NCI-H1436 (cell line): ENCODE data around the gene DIP2A.
"Not testable (repeated sequence)": the region's sequence is repeated elsewhere in the genome, so short reads cannot be mapped to it uniquely, and the experiment has no call there.

Experiments
- DNase-seq: peaks from one replicate; lab custom pipeline; 2025; lab: John Stamatoyannopoulos, UW

DIP2A gene

DNA sequence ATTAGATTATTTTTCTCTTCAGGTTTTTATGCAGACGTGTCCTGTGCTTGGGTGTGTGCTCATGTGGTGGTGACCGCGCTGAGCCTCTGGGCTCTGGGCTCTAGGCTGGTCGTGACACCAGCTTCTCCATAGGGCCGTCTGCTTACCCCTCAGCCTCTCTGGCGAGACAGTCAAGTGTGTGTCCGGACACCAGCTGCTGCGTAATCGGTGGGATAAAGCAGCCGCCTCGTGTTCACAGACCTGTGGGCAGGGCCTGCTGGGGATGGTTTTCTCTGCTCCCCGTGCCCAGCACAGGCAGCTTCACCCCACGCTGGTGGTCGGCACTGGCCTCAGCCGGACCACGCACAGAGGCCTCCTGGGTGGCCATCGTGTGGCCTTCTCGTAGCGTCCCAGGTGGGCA, 33.6 kb upstream of the DIP2A start:
- DNase-seq, result no peak

DNA sequence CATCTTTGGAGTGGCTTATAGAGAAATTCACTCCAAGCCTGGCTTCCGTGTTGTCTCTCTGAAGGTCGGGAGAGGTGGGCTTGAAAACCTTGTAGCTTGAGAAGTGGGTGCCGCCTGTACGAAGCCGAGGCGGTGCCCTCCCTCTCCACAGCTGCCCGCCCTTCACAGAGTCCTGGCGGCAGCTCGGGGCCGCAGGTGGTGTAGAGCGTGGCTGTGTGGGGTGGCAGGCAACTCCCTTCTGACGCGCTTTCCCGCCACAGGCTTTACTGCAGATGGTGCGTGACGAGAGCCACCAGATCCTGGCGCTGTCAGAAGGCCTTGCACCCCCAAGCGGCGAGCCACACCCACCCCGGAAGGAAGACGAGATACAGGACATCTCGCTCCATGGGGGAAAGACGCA, 33.1 kb upstream of the DIP2A start:
- DNase-seq, result no peak

DNA sequence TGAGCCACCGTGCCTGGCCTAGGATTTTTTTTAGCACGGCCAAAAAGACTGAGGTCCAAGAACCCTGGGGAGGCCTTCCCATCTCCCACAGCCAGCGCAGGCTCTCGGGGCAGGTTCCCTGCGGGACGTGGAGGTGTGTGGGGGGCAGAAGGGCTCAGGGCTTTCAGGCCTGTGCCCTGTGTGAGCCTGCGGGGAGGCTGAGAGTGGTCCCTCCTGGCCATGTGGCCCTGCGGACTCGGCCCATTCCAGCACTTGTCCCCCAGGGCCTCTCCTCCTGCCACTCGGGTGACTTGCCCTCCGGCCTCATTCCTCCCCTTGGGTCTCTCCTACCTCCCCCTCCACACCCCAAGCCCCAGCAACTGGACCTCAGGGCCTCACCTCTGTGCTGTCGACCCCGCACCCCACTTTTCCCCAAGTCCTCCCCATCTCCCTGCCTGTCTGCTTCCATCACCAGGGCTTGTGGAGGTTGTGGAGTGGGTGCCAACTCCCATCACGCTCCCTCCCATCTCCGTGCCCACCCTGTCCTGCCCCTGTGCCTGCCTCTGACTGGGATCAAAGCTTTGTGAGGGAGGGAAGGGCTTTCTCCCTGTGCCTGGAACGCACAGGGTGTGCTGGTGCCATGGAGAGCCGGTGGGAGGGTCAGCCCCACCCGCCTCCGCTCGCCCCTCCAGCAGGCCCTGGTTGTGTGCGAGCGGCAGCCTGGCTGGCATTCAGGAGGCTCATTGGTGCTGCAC, 32.2 kb upstream of the DIP2A start:
- no peak for DNase-seq

DNA sequence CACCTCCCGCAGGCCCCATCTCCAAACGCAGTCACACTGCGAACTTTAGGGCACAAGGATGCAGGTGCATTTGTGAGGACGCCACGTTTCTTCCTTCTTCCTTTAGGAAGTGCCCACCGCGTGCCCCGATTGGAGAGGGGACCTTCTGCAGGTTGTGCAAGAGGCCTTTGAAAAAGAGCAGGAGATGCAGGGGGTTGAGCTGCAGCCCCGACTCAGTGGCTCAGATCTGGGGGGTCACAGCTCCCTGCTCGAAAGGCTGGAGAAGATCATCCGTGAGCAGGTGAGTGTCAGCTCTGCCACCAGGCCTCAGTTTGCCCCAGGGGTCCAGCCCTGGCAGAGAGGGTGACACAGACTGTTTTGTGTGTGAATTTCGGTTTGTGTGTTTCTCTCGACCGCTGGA, 31.2 kb upstream of the DIP2A start:
- no peak for DNase-seq

DNA sequence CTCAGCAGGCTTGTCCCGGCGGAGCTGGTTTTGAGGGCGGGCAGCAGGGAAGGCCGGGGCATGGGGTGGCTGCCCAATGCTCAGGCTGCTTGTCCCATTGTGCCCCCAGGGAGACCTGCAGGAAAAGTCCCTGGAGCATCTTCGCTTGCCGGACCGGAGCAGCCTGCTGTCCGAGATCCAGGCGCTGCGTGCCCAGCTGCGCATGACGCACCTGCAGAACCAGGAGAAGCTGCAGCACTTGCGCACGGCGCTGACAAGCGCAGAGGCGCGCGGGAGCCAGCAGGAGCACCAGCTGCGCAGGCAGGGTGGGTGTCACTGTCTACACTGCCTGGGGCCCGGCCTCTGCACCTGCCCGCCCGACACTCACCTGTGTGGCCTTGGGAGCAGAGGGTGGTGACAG, 30.4 kb upstream of the DIP2A start:
- no peak for DNase-seq

DNA sequence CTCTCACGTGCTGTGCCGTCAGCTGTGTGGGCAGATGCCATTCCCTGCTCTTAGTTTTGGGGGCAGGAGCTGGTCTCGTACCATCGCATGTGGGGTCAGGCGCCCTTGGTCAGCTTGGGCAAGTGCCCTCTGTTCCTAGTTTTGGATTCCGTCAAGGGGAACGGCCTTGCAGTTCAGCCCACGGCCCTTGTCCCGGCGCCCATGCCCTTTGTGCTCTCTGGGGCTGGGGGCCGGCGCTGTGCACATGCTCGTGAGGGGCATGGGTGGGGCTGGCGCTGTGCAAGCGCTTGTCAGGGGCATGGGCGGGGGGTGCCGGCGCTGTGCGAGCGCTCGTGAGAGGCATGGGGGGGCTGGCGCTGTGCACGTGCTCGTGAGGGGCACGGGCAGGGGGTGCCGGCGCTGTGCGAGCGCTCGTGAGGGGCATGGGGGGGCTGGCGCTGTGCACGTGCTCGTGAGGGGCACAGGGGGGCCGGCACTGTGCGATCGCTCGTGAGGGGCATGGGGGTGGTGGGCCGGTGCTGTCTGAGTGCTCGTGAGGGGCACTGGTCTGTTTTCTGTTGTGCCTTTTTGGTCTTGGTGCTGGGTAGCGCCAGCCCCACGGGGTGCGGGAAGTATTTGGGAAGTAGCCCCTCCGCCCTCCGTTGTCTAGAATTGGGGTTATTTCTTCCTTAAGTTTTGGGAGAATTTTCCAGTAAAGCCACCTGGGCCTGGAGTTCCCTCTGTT, 29.5 kb upstream of the DIP2A start:
- DNase-seq, result no peak

DNA sequence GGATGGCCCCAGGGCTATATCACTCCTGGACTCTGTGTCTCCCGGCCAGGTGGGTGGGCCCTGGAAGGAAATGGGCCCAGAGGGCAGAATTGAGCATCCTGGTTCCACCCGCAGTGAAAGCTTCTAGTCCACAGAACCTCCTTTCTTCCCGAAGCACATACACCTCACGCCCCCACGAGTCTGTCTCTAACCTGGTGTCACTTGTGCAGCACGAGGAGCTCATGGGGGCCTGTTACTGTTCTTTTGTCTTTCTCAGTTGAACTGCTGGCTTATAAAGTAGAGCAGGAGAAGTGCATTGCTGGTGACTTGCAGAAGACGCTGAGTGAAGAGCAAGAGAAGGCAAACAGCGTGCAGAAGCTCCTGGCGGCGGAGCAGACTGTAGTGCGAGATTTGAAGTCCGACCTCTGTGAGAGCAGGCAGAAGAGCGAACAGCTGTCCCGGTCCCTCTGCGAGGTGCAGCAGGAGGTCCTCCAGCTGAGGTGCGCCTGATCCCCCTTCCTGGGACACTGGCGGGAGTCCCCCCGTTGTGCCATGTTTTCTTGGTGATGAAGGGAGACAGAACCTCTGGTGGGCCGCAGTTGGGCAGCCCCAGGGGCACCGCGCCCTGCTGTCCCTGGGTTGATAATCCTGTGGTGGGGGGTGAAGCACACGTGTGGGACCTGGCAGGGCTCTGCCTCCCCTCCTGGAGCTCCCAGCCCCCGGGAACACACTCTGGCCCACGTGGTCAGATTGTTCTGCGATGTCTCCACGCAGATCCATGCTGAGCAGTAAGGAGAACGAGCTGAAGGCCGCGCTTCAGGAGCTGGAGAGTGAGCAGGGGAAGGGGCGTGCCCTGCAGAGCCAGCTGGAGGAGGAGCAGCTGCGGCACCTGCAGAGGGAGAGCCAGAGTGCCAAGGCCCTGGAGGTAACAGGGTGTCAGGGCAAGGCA, 28.7 kb upstream of the DIP2A start:
- DNase-seq, result no peak

DNA sequence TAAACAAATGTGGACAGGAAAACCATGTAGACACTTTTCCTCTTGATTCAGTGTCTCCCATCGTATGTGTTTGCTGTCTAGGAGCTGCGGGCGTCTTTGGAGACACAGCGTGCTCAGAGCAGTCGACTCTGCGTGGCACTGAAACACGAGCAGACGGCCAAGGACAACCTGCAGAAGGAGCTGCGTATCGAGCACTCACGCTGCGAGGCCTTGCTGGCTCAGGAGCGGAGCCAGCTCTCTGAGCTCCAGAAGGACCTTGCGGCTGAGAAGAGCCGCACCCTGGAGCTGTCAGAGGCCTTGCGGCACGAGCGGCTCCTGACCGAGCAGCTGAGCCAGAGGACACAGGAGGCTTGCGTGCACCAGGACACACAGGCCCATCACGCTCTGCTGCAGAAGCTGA, 27.2 kb upstream of the DIP2A start:
- DNase-seq, result no peak

DNA sequence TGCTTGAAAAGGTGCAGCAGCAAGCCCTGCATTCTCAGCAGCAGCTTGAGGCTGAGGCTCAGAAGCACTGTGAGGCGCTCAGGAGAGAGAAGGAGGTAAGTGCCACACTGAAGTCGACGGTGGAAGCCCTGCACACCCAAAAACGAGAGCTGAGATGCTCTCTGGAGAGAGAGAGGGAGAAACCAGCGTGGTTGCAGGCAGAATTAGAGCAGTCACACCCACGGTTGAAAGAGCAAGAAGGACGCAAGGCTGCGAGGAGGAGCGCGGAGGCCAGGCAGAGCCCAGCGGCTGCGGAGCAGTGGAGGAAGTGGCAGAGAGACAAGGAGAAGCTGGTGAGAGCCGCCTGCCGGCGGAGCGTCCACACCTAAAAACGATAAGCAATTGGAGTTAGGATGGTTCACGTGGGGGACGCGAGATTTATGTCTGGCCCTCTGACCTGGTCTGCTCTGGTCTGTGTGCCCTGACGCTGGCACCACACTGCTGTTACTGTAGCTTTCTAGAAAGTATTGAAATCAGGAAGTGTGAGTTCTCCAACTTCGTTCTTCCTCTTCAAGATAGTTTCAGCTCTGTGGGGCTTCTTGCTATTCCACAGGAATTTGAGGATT, 26.7 kb upstream of the DIP2A start:
- DNase-seq, result no peak

DNA sequence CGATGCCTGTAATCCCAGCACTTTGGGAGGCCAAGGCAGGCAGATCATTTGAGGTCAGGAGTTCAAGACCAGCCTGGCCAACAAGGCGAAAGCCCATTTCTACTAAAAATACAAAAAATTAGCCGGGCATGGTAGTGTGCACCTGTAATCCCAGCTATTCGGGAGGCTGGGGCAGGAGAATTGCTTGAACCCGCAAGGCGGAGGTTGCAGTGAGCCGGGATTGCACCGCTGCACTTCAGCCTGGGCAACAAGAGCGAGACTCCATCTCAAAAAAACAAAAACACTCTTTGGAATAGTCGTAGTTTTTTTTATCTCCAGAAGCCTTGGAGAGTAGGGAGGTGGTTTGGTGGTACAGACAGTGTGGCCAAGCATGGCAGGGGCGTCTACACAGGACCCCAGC, 25.6 kb upstream of the DIP2A start:
- not testable (repeated sequence) for DNase-seq

DNA sequence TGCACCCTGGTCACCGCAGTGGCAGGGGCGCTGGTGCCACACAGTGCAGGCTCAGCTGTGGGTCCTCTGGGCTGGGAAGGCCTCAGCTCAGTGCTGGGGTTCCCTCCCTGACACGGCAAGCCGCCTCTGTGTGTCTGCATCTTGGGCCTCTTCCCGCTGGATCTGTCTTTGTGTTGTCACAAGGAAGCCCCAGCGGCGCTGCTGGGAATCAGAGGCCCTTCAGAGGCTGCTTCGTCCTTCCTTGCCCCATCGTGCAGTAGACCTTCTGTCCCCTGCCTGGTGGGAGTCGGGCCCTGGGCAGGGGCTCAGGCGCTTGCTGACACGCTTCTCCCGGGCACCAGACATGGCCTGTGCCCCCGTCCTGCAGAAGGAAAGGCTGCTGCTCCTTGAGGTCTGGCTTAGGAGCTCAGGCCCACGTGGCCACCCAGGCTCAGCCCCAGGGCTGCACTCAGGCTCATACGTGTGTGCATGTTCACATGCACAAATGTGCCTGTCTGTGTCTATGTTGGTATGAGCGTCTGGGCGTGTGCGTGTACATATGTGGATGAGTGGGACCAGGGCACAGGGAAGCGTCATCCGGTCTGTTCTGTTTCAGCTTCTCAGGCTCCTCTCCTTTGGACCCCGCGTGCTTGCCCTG, 24.3 kb upstream of the DIP2A start:
- DNase-seq, result no peak

DNA sequence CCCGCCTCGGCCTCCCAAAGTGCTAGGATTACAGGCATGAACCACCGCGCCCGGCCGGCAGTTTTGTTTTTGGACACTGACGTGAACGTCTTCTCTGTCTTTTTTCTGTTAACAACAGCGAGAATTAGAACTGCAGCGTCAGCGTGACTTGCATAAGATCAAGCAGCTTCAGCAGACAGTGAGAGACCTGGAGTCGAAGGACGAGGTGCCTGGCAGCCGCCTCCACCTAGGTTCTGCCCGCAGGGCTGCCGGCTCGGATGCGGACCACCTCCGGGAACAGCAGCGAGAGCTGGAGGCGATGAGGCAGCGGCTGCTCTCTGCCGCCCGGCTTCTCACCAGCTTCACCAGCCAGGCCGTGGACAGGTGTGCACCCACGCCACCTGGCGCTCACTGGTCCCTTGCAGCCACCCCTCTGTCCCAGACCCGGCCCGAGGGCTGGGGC, 22.9 kb upstream of the DIP2A start:
- DNase-seq, result no peak

DNA sequence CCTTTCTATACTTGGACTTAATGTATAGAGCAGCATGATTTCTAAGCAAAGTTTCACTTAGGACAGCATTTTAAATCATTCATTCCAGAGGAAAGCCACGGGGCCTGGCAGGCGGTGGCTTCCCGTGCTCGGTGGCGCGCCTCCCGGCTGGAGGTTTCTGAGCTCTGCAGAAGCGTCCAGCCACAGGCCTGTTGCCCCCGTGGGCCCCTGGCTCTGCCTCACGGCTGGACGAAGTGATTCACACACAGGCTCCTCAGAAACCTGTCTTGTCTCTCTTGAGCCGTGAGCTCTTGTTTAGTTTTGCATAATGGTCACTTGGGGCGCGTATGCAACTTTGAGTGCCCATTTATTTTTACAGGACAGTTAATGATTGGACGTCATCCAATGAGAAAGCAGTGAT, 22.1 kb upstream of the DIP2A start:
- no peak for DNase-seq

DNA sequence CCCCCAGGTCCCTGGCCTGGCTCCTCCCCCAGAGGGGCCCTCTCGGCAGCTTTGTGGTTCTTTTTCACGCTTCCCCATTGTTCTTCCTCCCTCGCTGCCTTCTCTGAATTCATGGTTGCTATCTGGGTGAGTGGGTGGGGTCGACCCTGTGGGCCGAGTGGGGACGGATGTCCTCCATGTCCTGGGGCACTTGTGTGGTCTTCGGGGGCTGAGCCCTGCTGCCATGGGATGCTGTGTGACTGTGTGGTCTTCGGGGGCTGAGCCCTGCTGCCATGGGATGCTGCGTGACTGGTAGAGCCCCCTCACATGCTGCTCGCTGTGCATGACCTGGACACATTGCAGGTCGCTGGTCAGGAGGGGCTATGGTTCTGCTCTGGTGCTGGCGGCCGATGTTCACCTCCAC, 21.6 kb upstream of the DIP2A start:
- no peak for DNase-seq

DNA sequence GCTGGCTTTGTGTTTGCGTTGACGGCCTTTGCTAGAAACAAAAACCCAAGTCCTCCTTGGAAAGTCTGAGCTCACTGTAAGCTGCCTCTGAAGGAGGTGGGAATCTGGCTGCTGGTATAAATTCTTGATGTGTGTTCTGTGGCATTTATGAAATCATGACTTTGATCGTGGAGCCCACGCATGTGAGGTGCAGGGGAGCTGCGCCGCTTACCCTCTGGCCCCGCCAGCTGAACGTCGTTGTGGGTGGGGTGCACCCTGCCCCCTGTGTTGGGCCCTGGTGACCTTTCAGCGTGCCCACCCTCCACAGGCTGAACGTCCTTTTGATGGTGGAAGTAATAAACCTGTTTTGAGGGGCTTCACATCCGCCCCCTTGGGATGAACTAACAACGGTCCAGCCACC, 21.2 kb upstream of the DIP2A start:
- no peak for DNase-seq

DNA sequence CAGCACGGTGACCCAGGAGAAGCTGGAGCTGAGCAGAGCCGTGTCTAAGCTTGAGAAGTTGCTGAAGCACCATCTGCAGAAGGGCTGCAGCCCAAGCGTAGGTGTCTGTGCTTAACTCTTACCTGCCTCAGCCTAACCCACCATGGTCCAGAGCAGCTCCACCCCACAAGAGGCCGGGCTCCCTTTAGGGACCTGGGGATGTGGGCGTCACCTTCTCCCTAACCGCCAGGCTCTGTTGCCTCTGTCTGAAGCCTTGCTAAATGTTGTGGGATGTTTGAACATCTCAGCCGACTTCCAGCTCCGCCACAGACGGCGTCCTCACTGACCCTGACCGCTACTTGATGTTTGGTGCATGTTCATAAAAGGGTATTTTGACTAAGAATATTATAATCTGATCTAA, 20.4 kb upstream of the DIP2A start:
- DNase-seq, result no peak

DNA sequence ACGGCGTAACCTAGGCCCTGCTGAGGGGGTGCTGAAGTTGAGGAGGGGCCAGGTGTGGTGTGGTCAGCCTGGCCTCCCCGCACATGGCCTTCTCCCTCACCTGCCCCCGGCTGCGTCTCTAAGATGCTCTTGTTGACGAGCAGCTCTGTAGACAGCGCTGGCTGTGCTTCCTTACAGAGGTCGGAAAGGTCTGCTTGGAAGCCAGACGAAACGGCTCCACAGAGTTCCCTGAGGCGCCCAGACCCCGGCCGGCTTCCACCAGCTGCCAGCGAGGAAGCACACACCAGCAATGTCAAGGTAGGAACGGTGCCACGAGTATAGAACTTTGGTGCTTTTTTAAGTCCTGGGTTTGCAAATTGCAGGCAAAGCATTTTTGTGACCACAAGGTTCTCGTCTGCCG, 18.8 kb upstream of the DIP2A start:
- DNase-seq, result no peak

DNA sequence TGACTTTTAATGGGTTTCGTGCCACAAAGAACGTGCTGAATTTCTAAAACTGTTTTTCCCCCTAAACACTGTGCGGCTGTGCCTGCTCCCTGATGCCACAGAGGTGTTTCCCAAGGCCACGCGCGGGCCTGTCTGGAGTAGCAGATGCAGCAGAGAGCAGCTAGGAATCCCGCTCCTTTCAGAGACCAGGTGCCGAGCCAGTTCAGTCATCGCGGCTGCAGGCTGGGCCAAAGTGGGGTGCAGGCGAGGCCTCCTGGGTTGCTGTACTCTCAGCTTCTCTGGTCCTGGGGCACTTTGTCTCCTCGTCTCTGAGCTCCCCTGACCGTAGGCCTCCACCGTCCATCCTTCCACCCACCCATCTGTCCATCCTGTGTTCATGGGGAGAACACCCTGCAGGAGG, 17.4 kb upstream of the DIP2A start:
- no peak for DNase-seq

DNA sequence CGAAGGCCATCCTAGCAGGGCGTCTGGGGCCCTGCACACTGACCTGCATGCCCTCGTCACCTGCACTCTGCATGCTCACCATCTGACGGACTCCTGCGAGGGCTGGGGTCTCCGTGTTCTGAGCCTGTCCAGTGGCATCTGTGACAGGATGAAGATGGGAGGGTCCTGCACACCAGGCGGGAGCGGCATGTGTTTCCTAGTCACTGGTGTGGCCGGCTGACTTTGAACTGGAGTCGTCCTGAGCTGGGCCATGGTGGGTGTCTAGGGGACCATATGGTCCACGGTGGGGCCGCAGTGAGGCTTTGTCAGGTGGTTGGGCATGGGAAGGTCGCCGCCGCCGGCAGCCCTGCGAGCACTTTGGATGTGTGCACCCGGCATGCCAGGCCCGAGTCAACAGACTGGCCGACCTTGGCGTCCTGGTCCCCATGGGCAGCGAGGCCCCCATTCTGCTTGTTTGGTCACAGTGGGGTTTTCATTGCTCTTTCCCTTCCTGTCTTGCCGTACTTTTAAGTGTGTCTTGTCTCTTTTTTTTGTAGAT, 16.7 kb upstream of the DIP2A start:
- no peak for DNase-seq

DNA sequence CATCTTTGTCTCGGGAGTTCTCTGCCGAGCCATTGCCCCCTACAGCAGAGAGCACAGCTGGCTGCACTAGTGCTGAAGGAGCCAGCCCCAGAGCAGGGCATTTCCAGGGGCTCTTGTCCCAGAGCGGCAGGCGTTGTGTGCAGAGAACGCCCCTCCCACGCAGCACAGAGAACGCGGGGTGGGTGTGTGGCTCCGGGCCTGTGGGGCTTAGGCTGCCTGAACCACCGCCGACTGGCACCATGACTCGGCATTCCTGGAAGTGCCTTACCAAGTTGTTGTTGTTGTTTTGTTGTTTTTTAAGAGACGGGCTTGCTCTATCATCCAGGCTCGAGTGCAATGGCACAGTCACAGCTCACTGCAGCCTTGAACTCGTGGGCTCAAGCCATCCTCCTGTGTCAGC, 15.8 kb upstream of the DIP2A start:
- no peak for DNase-seq

DNA sequence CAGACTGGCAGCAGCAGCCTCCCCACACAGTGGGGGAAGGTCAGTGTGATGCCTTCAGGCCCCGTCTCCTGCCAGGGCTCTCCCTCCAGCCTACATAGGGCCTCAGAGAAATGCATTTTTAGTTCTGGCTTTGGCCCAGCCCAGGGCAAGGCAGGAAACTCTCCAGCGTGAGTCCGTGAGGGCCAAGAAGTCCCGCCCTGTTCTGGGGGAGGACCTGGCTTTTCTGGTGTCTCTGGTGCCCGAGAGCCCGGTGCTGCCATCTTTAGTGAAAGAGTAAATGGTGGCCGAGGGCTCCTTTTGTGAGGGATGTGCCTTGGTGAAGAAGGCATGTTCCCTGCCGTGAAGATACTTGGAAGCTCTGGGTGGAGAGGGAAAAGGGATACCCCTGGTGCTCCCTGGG, 14.8 kb upstream of the DIP2A start:
- no peak for DNase-seq

DNA sequence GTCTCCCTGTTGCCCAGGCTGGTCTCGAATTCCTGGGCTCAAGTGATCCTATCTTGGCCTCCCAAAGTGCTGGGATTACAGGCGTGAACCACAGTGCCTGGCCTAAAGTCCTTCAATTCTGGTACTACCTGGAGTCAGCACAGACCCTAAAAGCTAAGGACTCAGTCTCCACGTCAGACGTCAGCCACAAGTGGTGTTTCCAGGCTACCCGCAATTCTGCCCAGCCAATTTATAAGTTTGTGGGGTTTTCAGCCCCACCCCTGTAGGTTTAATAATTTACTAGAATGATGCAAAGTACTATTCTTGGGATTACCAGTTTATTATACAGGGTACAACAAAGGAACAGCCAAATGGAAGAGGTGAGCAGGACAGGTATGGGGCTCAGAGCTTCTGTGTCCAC, 10.6 kb upstream of the DIP2A start:
- no peak for DNase-seq
